Measurements from ENCODE around the gene UBQLN4.

- no peak for TF ChIP-seq POLR2A (IDR thresholded peaks at IDR 0.05)
- TF ChIP-seq, protein P1, sequence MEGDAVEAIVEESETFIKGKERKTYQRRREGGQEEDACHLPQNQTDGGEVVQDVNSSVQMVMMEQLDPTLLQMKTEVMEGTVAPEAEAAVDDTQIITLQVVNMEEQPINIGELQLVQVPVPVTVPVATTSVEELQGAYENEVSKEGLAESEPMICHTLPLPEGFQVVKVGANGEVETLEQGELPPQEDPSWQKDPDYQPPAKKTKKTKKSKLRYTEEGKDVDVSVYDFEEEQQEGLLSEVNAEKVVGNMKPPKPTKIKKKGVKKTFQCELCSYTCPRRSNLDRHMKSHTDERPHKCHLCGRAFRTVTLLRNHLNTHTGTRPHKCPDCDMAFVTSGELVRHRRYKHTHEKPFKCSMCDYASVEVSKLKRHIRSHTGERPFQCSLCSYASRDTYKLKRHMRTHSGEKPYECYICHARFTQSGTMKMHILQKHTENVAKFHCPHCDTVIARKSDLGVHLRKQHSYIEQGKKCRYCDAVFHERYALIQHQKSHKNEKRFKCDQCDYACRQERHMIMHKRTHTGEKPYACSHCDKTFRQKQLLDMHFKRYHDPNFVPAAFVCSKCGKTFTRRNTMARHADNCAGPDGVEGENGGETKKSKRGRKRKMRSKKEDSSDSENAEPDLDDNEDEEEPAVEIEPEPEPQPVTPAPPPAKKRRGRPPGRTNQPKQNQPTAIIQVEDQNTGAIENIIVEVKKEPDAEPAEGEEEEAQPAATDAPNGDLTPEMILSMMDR (IDR thresholded peaks at IDR 0.05) = no peak
Measured at GRCh38 chr1:156001021-156001661, 52.5 kb downstream of the UBQLN4 start.
